ENCODE measurements around the gene LY6G6F.

Gene LY6G6F

GRCh38 chr6:31677955-31678354, 28.7 kb upstream of the LY6G6F start:
- no peak for DNase-seq

- peak; percentile 58 for DNase-seq
These were observed 26.2 kb upstream of the LY6G6F start, which contains the start of gene LY6G5C for GRCh38 chr6:31680226-31681134. LY6G5C (minus strand) TSS chr6:31681067; CDS start chr6:31680373, 694 bp downstream.

- no peak for DNase-seq
These were observed 25.5 kb upstream of the LY6G6F start for GRCh38 chr6:31681135-31681671.

GRCh38 chr6:31683591-31683990, 23.1 kb upstream of the LY6G6F start:
- no peak for DNase-seq

GRCh38 chr6:31686483-31686882, 20.2 kb upstream of the LY6G6F start:
- no peak for DNase-seq

DNA sequence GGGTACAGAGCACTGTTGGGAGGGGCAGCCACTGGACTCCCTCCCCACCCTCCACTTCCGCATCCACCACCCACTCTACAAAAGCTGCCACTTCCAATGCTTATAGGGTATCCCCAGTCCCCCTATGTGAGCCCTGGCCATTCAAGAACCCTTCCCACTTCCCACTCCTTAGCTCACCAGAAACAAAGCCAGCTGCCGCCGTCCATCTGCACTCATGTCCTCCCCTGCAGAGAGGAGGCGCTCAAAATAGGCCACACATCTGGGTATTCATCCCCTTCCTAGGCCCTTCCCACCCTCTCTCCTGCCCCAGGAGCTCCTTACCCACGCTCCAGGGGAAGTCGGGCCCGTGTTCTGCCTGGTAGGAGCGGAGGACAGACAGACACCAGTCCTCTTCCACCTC, 19.3 kb upstream of the LY6G6F start:
- no peak for DNase-seq

DNA sequence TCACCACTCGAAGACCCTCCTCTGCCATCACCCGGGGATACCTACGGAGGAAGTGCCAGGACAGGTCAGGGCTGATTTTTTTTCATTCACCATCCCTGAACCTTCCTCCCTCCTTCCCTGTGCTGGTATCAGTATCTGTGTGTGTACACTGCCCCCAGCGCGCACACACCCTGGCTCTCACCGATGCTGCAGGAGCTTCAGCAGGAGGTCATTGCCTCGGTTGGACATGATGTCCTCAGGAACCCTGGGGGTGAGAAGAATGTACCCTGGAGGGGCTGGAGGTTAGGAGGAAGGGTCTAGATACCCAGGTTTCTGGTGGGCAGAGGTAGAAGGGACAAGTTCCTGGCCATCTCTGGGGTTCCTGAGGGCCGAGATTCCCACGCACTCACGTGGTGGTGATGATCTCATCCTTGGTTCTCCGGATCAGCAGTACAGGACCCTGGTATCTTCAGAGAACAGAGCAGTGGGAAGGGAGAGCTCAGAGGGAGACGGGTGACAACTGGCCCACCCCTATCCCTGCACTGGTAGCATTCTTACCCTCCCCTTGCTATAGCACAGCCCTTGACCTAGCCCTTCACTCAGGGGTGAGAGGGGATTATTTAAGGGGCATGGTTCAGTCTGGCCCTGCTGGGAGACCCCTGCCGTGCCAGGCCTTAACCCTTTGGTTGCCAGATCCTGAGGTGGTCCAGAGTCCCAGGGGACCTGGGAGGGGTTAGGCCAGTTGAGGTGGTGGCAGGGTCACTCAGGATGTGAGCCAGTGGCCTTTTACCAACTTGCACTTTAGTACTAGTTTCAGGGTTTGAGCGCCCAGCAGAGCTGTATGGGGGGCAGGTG, 18.6 kb upstream of the LY6G6F start:
- DNase-seq = no peak

- DNase-seq = no peak
These were observed 17.2 kb upstream of the LY6G6F start for GRCh38 chr6:31689249-31690110.

GRCh38 chr6:31690231-31691077, 16.2 kb upstream of the LY6G6F start:
- no peak for DNase-seq

- no peak for DNase-seq
These were observed 15.6 kb upstream of the LY6G6F start for GRCh38 chr6:31691078-31691463.

- DNase-seq = no peak
These were observed 15.0 kb upstream of the LY6G6F start for GRCh38 chr6:31691564-31692108.

GRCh38 chr6:31692353-31692752, 14.3 kb upstream of the LY6G6F start:
- DNase-seq = no peak

- DNase-seq = no peak
These were observed 13.8 kb upstream of the LY6G6F start for GRCh38 chr6:31692886-31693285.

GRCh38 chr6:31693535-31693934, 13.1 kb upstream of the LY6G6F start:
- DNase-seq = no peak

- no peak for DNase-seq
These were observed 9.1 kb upstream of the LY6G6F start for GRCh38 chr6:31697555-31697954.

DNA sequence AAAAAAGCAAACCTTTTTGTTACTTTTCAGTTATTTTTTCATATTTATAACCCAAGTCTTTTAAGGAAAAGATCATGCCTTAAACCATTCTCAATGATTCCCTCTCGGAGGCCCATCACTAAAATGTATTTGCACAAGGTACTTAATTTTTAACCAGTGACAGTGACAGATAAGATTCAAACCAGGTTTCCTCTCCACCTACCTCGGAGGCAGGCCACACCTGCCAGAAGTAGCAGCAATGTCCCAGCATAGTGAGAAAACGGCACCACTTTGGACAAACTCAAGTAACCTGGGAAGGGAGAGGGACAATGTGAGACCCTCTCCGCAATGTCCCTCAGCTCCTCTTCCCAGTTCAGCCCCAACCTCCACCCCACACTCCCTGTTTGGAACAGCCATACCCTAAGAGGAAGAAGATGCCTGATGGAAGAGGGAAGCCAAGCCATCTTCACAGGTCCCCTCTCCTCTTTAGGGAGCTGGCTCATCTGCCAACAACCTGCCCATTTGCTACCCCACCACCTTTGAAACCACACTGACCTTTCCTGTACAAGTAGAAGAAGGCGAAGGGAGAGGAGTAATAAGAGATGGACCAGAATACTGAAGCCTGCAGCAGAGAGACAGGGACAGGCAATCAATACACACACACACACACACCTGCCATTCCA, 5.8 kb upstream of the LY6G6F start:
- no peak for DNase-seq

GRCh38 chr6:31701666-31702404, 4.8 kb upstream of the LY6G6F start:
- no peak for DNase-seq

GRCh38 chr6:31702405-31702818, 4.3 kb upstream of the LY6G6F start:
- DNase-seq = no peak

DNA sequence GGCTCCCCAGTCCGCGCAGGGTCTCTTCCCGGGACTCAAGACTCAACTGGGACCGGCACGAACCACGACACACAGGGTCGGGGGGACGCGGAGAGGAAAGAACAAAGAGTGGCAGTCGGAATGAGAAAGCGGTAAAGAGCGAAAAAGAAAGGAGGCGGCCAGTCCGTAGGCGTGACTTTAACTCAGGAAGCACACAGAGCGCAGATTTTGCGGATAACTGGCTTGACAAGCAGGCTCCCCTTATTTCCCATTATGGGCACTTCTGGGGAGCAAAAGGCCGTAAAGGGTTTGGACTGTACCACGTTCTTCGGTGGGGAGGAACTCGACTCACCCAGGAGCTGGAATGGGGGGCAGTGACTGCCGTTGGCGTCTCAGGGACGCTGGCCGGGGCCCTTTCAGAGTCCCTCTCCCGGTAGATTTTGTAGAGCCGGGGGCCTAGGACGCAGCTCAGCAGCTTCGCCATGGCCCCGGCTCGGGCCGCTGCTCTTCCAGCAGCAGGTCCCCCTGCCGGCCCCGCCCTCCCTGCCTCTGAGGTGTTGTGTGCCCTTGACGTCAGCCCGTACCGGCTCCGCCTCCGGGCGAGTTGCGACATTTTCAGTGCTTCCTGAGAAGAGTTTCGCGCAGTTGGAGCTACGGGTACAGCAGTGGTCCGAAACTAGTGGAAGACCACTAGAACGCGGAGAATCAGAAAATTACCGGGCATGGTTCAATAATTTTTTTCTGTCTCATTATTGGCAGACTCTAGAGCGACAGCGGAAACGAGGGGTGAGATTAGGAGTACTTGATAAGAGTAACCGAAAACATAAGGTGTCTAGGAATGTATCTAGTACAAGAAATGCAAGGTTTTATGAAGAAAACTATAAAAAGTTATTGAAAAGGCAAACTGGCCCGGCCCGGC, 3.6 kb upstream of the LY6G6F start, which contains the start of gene ABHD16A:
TSS of gene ABHD16A (minus strand) at position 506 of the 898 bp plus-strand sequence. CDS start at position 463, 43 bp downstream.
- DNase-seq = peak; percentile 97
